NOMO-1 (cell line): Measurements from ENCODE around the gene IMMP2L.
"Not testable (repeated sequence)": the region's sequence is repeated elsewhere in the genome, so short reads cannot be mapped to it uniquely, and the experiment has no call there.

Experiments used
- DNase-seq, 2 experiments: peaks; one replicate each; lab custom pipeline; 2025; ENCODE audit not compliant: unreplicated experiment in 2 of 2; lab: John Stamatoyannopoulos, UW

The IMMP2L gene

DNA sequence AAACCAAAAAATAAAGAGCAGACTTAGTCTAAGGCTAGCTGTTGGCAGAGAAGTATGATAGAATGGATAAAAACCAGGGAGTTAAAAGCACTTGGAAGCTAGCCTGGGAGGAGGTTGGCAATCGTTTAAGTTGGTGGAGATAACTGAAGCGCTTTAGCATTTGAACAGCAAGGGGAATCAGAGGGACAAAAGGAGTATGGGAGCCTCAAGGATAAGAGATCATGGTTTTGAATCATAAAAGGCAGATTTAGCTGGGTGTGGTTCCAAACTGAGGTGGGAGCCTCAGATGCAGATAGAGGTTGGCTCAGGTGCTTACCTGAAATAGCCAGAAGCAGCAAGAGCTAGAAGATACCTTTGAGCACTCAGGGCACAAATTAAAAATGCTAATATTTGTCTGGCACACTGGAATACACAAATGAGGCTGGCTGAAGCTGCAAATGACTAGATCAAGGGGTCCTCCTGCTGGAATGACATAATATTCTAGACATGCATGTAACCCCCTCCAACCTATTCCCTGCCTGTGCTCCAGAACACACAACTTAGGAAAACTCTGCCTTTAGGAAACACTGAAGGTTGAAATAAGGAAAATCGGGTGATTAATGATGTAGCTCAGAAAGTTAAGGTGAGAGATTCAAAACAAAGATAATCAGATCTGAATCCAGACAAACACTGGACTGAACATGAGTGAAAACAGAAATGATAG lies 843.6 kb downstream of the IMMP2L start:
- DNase-seq, result no peak

DNA sequence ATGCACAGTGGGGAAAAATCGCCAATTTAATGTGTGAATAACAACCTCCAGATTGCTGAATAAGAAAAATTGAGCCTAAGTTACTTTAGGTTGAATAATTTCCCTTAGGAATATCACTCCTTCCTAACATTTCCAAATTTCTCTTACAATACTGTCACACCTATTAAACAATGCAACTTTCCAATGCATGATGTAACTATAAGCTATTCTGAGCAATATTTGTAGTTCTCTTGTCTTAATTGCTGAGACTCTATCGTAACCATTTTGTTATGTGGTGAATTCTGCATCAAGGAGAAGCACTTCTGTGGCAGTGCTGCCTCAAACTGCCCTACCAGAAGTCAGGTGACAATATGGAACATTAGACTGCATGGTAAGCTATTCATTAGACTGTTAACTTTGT lies 858.1 kb downstream of the IMMP2L start:
- DNase-seq, result no peak

DNA sequence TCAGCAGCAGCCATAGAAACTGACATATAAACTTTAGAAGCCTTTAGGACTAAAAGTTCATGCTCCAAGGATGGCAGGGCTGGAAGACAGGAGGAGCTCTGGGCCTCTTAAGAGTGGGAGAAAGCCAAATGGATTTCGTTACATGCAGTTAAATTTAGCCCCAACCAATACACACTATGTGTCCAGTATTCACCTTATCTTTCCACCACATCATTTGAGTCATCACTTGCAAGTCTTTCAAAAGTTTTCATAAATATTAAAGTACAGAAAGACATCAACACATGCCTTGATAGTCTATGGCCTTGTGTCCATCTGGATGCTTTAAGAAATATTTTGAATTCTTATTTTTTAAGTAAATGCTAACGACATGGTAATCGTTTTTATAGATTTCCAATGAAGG lies 863.7 kb downstream of the IMMP2L start:
- no peak for DNase-seq

DNA sequence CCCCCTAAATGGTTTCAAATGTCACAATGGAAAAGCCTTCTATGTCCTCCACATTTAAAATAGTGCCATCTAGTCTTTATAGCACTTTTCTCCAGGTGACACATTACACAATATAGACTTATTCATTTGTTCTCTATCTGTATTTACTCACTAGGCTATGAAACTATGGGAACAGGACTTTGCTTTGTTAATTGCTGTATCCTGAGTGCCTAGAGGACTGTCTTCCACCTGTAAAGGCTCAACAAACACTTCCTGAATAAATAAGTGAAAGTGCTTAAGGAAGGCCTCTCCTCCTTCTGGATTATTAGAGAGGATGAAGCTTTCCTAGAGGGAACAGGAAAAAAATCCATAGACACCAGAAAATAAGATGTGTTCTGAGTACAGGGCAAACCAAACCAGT lies 868.9 kb downstream of the IMMP2L start:
- DNase-seq, result no peak

DNA sequence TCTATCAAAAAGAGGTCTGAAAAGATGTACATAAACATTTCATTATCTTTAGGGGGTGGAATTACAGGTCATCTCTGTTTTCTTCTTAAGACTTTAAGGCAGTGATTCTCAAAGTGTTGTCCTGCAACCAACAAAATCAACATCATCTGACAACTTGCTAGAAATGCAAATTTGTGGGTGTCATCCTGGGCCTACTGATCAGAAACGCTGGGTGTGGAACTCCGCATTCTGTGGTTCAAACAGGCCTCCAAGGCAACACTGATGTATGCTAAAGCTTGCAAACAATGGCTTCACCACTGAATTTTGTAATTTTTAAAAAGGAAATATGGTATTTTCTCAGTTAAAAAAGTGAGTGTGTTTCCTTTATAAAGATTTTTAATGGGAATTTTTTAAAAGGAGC lies 873.4 kb downstream of the IMMP2L start:
- DNase-seq, result no peak

DNA sequence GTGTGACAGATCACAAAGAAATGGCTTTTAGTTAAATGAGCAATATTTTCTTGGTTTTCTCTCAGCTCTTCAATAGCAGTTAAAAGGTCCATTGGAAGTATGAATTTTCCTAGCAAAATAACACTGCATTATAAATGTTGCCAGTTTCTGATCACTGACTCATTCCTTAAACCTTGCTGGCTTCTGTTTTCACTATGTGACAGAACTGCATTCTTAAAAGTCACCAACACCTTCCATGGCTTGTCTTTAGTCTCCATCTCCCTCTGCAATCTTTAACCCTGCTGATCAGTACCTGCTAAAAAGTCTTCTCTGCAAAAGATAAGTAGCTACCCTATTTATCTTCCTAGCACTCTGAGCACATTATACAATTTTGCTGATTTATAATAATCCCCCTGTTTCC lies 876.4 kb downstream of the IMMP2L start:
- no peak for DNase-seq

DNA sequence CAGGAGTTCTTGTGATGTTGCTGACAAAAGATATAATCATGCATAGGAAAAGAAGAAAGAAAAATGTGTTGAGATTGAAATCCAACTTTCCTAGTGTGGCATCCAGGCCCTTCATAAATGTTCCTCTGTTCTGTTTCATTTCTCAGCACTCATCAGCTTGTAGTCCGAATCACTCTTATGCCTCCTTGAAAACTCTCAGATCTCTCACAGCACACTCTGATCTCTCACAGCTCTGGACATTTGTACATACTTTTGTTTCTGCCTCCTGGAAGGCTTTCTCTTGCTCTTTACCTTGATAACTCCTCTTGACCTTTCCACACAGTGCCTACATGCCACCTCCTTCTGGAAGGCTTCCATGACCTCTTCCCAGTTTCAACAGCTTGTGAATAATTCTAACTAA lies 880.4 kb downstream of the IMMP2L start:
- DNase-seq, result no peak

DNA sequence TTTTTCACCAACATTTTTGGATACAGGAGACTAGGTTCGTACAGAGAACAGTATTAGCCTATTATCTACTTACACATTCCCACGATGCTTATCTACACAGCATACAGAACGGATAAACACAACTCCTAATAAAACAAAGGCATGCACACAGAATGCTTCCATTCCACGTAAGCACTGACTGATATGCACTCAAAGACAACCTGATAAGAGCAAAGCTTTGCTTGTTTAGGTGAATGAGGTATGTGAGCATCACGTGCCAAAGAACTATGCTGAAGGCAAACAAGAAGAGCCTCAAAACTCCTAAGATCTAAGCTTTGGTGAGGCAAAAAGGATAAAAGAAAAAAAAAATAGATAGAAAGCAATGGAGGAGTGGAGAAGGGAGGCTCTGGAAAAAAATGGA lies 884.9 kb downstream of the IMMP2L start:
- no peak for DNase-seq

DNA sequence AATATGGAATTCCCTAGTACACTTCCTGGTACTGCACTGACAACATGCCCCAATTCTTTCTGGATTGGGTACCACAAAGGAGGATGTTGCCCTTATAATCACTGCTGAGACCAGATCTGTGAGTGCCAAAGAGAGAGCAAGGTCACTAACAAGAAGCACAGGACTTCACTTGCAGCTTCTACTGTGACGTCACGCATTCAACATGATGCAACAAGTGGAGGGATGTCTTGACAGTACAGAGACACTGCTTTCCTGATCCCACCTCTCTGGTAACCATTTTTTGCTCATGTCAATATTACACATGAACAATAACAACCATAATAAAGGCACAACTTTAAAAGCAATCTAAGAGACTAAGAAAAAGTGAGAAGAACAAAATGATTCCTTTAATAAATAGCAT lies 885.5 kb downstream of the IMMP2L start:
- DNase-seq, result no peak

DNA sequence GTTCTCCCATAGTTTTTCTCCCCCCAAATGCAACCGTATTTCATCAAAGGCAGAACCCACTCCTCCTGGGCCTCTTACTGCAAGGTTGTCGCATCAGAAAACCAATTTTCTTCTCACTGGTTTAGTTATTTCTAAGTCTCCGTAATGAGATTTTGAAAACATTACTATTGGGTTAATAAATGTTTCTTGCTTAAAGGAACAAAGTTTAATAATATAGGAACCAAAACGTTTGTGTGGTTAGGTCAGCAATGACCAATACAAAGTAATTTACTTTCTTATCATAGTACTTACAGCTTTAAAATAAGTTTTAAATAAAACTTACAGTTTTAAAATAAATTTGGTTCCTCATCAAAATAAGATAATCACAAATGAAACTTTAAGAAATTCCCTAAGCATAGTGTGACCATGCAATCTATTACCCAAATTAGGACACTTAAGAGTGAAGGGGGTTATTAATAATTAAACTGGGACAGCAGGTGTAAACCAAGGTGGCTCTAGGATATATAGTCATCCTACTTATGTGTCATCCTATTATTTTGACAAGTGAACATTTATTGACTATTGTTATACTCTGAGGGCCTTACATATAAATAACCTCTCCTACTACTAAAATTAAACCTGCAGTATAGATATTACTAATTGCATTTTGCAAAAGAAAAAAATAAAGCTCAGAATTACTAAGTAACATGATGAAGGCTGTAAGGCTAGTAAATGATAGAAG lies 886.7 kb downstream of the IMMP2L start:
- no peak for DNase-seq

DNA sequence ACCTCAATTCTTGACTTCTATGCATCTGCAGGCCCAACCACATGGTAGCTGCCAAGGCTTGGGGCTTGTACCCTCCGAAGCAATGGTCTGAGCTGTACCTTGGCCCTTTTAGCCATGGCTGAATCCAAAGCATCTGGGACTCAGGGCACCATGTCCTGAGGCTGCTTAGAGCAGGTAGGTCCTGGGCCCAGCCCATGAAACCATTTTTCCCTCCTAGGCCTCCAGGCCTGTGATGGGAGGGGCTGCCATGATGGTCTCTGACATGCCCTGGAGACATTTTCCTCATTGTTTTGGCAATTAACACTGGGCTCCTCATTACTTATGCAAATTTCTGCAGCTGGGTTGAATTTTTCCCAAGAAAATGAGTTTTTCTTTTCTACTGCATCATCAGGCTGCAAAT lies 889.1 kb downstream of the IMMP2L start:
- DNase-seq, result no peak

DNA sequence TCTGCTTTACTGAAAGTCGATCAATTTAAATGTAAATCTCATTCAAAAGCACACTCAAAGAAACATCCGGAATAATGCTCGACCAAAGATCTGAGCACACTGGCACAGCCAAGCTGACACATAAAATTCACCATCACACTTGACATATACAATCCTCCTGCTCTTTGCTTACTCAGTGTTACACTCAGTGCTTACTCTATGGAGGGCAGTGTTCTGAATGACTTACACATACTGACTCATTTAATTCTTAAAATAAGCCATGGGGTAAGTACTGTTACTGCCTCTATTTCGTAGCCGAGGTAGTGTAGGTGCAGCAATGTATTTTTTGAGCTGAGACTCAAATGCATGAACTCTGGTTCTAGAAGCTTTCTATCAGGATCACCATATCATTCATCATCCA lies 892.9 kb downstream of the IMMP2L start:
- DNase-seq, result no peak

DNA sequence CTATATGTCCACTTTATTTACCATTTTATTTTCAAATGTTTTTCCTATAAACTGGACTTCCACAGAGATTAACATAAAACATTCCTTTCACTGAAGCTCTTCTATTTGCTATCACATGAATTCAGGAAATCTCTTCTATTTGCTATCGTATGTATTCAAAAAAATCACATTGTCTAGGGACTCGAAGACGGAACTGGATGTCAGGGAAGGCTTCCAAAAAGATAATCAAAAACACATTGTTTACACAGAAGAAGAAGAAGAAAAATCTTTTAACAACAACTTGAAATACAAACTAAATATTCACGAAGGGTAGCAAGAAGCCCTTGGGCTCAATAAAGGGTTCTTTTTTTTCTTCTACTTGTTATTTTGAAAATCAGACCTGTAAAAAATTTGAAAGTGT lies 897.5 kb downstream of the IMMP2L start:
- DNase-seq, result no peak

DNA sequence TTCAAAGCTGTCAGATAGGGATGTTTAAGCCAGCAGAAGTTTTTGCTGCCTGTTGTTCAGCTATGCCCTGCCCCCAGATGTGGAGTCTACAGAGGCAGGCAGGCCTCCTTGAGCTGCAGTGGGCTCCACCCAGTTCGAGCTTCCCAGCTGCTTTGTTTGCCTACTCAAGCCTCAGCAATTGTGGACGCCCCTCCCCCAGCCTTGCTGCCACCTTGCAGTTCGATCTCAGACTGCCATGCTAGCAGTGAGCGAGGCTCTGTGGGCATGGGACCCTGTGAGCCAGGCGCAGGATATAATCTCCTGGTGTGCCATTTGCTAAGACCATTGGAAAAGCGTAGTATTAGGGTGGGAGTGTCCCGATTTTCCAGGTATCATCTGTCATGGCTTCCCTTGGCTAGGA lies 901.7 kb downstream of the IMMP2L start:
- not testable (repeated sequence) for DNase-seq

DNA sequence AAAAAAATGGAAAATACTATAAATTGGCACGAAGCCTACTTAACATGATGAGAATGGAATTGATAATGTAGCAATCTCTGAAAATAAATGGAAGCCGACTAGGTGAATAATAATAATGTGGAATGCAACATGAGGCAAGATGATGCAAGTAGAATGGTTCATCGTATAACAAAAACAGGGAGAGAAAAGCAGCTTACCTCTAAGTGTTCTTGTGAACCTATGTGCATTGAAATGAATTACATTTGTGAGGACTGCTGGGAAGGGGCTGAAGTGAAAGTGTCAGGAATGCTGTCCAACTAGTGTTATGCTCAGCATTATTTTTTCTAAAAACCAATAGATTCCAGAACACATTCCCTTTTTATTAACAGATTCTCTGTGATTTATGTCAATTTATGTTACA lies 912.0 kb downstream of the IMMP2L start:
- no peak for DNase-seq

DNA sequence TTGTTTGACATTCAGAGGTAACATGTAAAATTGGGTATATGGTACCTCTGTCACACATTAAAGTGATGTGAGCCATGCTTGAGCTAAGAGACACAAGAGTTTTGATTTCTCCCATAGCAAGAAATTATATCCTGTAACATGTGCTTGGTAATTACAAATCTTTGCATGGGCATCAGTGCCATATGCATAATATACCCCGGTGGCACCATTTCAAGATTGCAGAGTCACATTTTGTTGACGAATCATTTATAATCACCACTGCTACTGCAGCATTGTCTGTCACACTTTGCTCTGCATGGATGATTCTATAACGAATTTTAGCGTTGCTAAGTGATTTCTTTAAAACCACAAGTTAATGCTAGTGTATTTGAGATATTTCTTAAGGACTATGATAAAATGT lies 915.0 kb downstream of the IMMP2L start:
- DNase-seq, result no peak

DNA sequence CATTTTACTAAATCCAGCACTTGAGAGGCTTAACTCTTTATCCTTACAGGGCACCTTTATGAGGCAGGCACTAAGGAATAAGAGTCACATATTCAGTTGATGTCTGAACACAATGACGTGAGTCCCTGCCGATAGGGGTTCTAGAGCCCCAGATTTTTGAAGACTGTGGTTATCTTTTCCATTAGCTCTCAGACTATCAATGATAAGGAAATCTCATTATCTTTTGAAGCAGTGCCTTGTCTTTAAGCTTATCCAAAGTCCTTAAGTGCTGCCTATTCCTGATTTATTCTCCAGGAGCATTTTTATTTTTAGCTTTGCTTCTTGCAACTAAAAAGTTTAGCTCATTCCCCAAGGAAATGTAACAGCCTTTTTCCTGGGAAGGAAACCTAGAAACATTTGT lies 915.5 kb downstream of the IMMP2L start:
- no peak for DNase-seq

DNA sequence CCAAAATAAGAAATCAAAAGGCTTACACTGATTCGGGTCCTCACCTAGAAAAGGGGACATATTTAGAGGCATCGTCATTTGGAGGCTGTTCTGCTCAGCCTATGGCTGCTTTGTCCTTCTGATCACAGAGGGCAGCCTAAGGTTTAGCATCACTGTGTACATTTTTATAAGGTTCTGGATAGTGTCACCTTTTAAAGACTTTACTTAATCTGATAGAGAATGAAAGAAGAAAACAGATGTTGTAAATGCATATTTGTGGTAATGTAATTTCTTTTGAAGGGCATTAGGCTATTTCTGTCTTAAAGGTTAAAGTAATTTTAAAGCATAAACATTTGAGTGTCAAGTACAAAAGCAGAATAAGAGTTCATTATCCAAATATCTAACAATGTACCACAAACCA lies 916.7 kb downstream of the IMMP2L start:
- no peak for DNase-seq

DNA sequence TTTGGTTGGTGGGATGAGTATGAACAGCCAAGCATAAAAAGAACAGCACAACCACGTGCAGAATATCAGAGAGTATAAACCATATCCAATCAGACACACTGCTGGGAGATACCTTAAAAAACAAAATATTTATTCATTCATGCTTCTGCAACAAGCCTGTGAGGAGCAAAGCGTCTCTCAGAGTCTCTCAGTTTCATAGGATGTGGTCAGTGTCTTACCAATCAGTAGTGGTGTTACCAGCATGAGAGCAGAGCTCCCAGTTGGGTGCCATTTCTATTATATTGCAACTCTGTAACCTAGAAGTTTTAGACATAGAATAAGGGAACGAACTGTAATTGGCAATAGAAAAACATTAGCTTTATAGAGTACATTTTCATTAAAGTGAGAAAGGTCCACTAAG lies 917.2 kb downstream of the IMMP2L start:
- no peak for DNase-seq

DNA sequence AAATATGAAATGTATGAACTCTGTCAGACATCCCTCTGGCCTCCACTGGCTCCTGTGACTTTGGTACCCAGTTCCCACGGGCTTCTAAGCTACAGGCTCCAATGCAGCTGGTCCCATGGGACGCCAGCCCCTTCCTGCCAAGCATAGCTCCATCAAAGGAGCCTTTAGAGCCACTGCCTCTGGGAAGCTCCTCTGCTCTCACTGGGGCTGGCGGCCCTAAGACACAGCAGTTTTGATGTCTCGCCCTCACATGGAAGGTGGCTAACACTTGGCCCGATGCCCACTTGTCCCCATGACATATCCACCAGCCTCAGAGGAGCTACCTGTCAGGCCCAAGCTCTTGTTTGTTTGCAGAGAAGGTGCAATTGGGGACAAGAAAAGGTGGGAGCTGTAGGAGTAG lies 925.0 kb downstream of the IMMP2L start:
- no peak for DNase-seq

DNA sequence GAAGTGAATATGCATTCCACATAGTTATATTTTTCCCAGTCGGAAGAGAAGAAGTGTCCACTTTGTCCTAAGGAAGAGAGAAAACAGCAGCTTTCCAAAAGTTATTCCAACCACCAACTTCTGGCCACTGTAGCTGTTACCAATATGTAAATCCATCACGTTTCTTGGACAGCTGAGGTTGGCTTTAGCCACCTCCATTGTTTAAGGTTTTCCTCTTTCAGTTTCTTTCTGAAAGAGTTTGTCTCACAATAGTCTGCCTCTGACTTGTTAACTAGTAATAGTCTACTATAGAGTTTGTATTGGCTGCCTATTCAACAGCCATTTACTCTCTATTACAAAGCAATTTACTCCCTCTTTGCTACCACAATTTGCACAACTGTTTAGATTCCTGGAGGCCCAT lies 929.0 kb downstream of the IMMP2L start:
- DNase-seq, result no peak

DNA sequence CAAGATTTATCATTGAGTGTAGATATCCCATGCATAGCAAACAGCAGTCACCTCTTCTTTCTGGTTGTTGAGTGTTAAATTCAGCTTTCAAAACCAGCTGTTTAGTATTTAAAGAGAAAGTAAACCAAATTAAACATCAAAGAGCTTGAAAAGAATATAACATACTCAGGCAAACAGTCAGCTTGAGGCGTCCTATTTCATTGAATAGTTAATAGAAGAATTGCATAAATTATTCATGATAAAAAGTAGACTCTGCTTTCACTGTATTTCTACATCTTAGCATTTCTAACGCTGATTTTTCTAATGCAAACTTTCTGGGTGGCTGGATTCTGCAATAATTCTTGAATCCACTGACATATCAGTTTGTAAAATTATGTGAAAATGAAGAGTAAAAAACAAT lies 935.9 kb downstream of the IMMP2L start:
- DNase-seq, result no peak

DNA sequence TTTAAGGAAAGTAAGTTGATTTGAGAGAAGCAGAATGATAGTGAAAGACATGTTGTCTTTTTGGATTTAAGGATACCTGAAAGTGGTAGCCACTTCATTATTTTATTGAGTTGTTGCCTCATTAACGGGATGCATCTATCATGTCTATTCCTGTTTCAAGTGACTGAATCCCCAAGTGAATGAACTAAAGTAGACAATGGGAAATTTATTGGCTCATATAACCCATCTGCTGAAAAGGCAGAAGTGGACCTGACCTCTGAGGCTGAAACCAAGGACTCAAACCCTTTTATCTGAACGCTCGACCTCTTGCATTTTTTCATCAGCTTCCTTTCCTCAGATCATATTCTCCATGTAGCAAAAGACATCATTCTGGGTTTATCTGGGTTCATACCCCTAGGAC lies 937.0 kb downstream of the IMMP2L start:
- no peak for DNase-seq
